ENCODE data around the gene PKIG. TPM values are rescaled to one million over a fixed set of nuclear protein-coding genes. Genes with fewer than 3 reads are reported as not detected.

PKIG gene
- total and polyA plus RNA-seq, 2 donors (not counting 3 experiments of a cell fraction or from before 2014, with no cell fraction given) = 135 to 167 TPM

GRCh38 chr20:44651684-44652423 is 69.5 kb downstream of the PKIG start, which contains the start of gene ADA:
Gene ADA, minus strand, starts transcription at chr20:44651699. Its CDS starts 92 bp downstream, at chr20:44651607.
- Histone ChIP-seq H3K36me3 (ENCODE audit: control insufficient read depth in 2 of 2, extremely low read depth in 1 of 2, insufficient read depth in 2 of 2, low read length in 2 of 2) (no peaks in the 10 kb centered on the region), H3K9ac (replicated peaks; ENCODE audit: extremely low read depth, insufficient read depth, low read length) (peak within 1 kb of the TSS; percentile 45), H3K4me3 (replicated peaks in 1 of 3; ENCODE audit: insufficient read depth in 1 of 3, low read depth in 1 of 3, low read length in 3 of 3) (peak within 1 kb of the TSS; percentile 48 to 88 (median 51)), H3K79me2 (ENCODE audit: control insufficient read depth, insufficient read depth, low read length) (no peaks in the 10 kb centered on the region), H3K9me3 (replicated peaks; ENCODE audit: control insufficient read depth, insufficient read depth, low read length) (no peaks in the 10 kb centered on the region), H3K27ac (ENCODE audit: insufficient read depth, low read depth, low read length) (no peak within 1 kb of the TSS), H3K9me1 (replicated peaks; ENCODE audit: control insufficient read depth, extremely low read depth, insufficient read depth, low read length) (no peaks in the 10 kb centered on the region), H3K27me3 (ENCODE audit: control insufficient read depth in 2 of 2, insufficient read depth in 2 of 2, low read length in 2 of 2) (peaks cover 16 to 19% of the 10 kb centered on the region in 2 experiments), H4K20me1 (replicated peaks; ENCODE audit: control insufficient read depth, extremely low read depth, insufficient read depth, low read length) (no peaks in the 10 kb centered on the region), H3K4me2 (ENCODE audit: insufficient read depth, low read length) (peak within 1 kb of the TSS; percentile 98), H2AFZ (ENCODE audit: low read depth, low read length) (peak within 1 kb of the TSS; percentile 84), H3K4me1 (ENCODE audit: control insufficient read depth, extremely low read depth, insufficient read depth, low read length) (peaks cover 8% of the 10 kb centered on the region)
- no TSS peak for BruUV-seq (replicated peaks)
- intact Hi-C loops (cut with micrococcal nuclease) = loop anchor here (1.0 to 5.0 kb wide), 3 partner anchors 9 to 40 kb away; no protein-coding TSS in a partner anchor
- DNase-seq (ENCODE audit: low read depth, low spot score) = peak; percentile 71
- TF ChIP-seq EZH2 (IDR thresholded peaks at IDR 0.05; ENCODE audit: borderline replicate concordance, low read depth, low read length, severe bottlenecking) (no peak), MYC (IDR thresholded peaks at IDR 0.05; ENCODE audit: low read depth, low read length) (no peak), FOS (IDR thresholded peaks at IDR 0.05; ENCODE audit: borderline replicate concordance, insufficient read depth, low read length) (no peak), JUN (IDR thresholded peaks at IDR 0.05; ENCODE audit: borderline replicate concordance, insufficient read depth, insufficient read length, low read depth) (no peak), GATA2 (IDR thresholded peaks at IDR 0.05; ENCODE audit: insufficient read depth, insufficient read length, low read depth, low read length) (no peak), POLR2A (IDR thresholded peaks at IDR 0.05; ENCODE audit: low read depth, low read length) (no peak), POLR2AphosphoS5 (IDR thresholded peaks at IDR 0.05; ENCODE audit: insufficient read depth, low read depth, low read length) (no peak)
- TF ChIP-seq, protein P1, sequence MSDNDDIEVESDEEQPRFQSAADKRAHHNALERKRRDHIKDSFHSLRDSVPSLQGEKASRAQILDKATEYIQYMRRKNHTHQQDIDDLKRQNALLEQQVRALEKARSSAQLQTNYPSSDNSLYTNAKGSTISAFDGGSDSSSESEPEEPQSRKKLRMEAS (IDR thresholded peaks at IDR 0.05; ENCODE audit: insufficient read depth, insufficient read length) = no peak
- TF ChIP-seq, protein P2, sequence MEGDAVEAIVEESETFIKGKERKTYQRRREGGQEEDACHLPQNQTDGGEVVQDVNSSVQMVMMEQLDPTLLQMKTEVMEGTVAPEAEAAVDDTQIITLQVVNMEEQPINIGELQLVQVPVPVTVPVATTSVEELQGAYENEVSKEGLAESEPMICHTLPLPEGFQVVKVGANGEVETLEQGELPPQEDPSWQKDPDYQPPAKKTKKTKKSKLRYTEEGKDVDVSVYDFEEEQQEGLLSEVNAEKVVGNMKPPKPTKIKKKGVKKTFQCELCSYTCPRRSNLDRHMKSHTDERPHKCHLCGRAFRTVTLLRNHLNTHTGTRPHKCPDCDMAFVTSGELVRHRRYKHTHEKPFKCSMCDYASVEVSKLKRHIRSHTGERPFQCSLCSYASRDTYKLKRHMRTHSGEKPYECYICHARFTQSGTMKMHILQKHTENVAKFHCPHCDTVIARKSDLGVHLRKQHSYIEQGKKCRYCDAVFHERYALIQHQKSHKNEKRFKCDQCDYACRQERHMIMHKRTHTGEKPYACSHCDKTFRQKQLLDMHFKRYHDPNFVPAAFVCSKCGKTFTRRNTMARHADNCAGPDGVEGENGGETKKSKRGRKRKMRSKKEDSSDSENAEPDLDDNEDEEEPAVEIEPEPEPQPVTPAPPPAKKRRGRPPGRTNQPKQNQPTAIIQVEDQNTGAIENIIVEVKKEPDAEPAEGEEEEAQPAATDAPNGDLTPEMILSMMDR (IDR thresholded peaks at IDR 0.05; ENCODE audit: extremely low read depth in 1 of 2, insufficient read depth in 1 of 2, low read depth in 1 of 2, low read length in 2 of 2) = no peak
- peak; percentile 56 for FAIRE-seq
- ChIA-PET POLR2A (interaction anchor here (0.6 kb wide), 1 partner anchor 34 kb away, joined by 3 read pairs; no protein-coding TSS in a partner anchor), CTCF (interaction anchor here (1.1 to 4.1 kb wide), 3 partner anchors 9 to 32 kb away, joined by 4 to 38 read pairs (median 11); no protein-coding TSS in a partner anchor)
- dilution Hi-C loops (cut with MboI; ENCODE audit: extremely low pct_ligation_motif_present, low sequenced_read_pairs) = no loop called here
